SK-N-SH (cell line): Measurements from ENCODE around the gene DHCR24. TPM values are rescaled to one million over a fixed set of nuclear protein-coding genes. Genes with fewer than 3 reads are reported as not detected.

Experiments used
- CTCF ChIA-PET: fragments of 300-600, 350-600 bp; formaldehyde crosslinking; extraction: SDS; loops from one replicate; lab custom pipeline; 2021; lab: Yijun Ruan, JAX
- POLR2A ChIA-PET: fragments of 350-600 bp; sonication (Branson Sonifier 250); formaldehyde crosslinking; extraction: SDS; loops from one replicate; lab custom pipeline; 2020; ENCODE audit warnings: antibody characterized with exemption, inconsistent platforms; lab: Yijun Ruan, JAX
- DNase-seq: peaks from one replicate; pipeline ENCODE4 v3.0.0; 2012
- H2AFZ ChIP-seq: fragments of 200-600 bp; sonication (generic); 2 replicates; pipeline ENCODE4 v1.8.1; 2016; ENCODE audit warnings: antibody characterized with exemption, mild to moderate bottlenecking, low read depth
- H3F3A ChIP-seq: fragments of 200-600 bp; sonication (generic); replicated peaks from 2 replicates; pipeline ENCODE3; 2016; ENCODE audit warnings: antibody characterized with exemption, mild to moderate bottlenecking; ENCODE audit not compliant: insufficient read depth
- H3K27ac ChIP-seq, 2 experiments: fragments of 200-500 bp in 1 of 2; fragments of 200-600 bp in 1 of 2; sonication (Bioruptor generic) in 1 of 2; sonication (generic), shearing (Covaris generic) in 1 of 2; 2 replicates each; pipeline versions ENCODE4 v1.5.1 to v1.6.1; 2014 to 2016; ENCODE audit warnings: low read depth in 2 of 2, inconsistent platforms in 1 of 2, low read length in 1 of 2, mild to moderate bottlenecking in 1 of 2, mixed read lengths in 1 of 2
- H3K27me3 ChIP-seq: fragments of 200-600 bp; sonication (generic), shearing (Covaris generic); 2 replicates; pipeline ENCODE4 v1.6.1; 2016; ENCODE audit warnings: mixed run types; ENCODE audit not compliant: insufficient read depth
- H3K36me3 ChIP-seq, 2 experiments: fragments of 200-500 bp in 1 of 2; fragments of 200-600 bp in 1 of 2; sonication (Bioruptor generic) in 1 of 2; sonication (generic) in 1 of 2; replicated peaks in 1 of 2; 2 replicates each; pipeline versions ENCODE3 to v1.5.1; 2014 to 2016; ENCODE audit warnings: low read length in 1 of 2, mild to moderate bottlenecking in 1 of 2; ENCODE audit not compliant: insufficient read depth in 2 of 2, control insufficient read depth in 1 of 2
- H3K4me1 ChIP-seq, 2 experiments: fragments of 200-500 bp in 1 of 2; fragments of 200-600 bp in 1 of 2; sonication (Bioruptor generic) in 1 of 2; sonication (generic), shearing (Covaris generic) in 1 of 2; 2 replicates each; pipeline versions ENCODE4 v1.5.1 to v1.6.1; 2014 to 2016; ENCODE audit warnings: low read depth in 1 of 2, low read length in 1 of 2, mixed run types in 1 of 2; ENCODE audit not compliant: insufficient read depth in 2 of 2, control insufficient read depth in 1 of 2
- H3K4me2 ChIP-seq: fragments of 200-600 bp; sonication (generic), shearing (Covaris generic); 2 replicates; pipeline ENCODE4 v1.6.1; 2017; ENCODE audit warnings: mixed run types
- H3K4me3 ChIP-seq, 2 experiments: fragments of 200-500 bp in 1 of 2; fragments of 200-600 bp in 1 of 2; sonication (Bioruptor generic) in 1 of 2; sonication (generic), shearing (Covaris generic) in 1 of 2; 2 replicates each; pipeline versions ENCODE4 v1.5.1 to v1.8.1; 2014 to 2016; ENCODE audit warnings: low read depth in 2 of 2, inconsistent platforms in 1 of 2, low read length in 1 of 2, mild to moderate bottlenecking in 1 of 2, mixed read lengths in 1 of 2, moderate library complexity in 1 of 2
- H3K79me2 ChIP-seq: fragments of 200-600 bp; sonication (generic); 2 replicates; pipeline ENCODE4 v1.8.1; 2017; ENCODE audit warnings: mild to moderate bottlenecking; ENCODE audit not compliant: insufficient read depth
- H3K9ac ChIP-seq: fragments of 200-600 bp; sonication (generic); 2 replicates; pipeline ENCODE4 v1.6.1; 2017; ENCODE audit warnings: mixed run types
- H3K9me2 ChIP-seq: fragments of 200-600 bp; sonication (generic); 2 replicates; pipeline ENCODE4 v1.6.1; 2017; ENCODE audit warnings: mixed run types
- H3K9me3 ChIP-seq: fragments of 200-600 bp; sonication (generic); 2 replicates; pipeline ENCODE4 v1.6.1; 2017; ENCODE audit warnings: mixed run types, mild to moderate bottlenecking, moderate library complexity
- H4K20me1 ChIP-seq: fragments of 200-600 bp; sonication (generic); 2 replicates; pipeline ENCODE4 v1.6.1; 2017; ENCODE audit warnings: mild to moderate bottlenecking, mixed run types; ENCODE audit not compliant: insufficient read depth
- CHD2 ChIP-seq: fragments of 150-350 bp; IDR thresholded peaks from 2 replicates; pipeline ENCODE4 v1.6.1; 2018; ENCODE audit warnings: low read length; ENCODE audit not compliant: partially characterized antibody
- ELF1 ChIP-seq: IDR thresholded peaks from 2 replicates; pipeline ENCODE4 v1.4.0; 2012
- FOSL2 ChIP-seq: IDR thresholded peaks from 2 replicates; pipeline ENCODE4 v1.4.0; 2012; ENCODE audit warnings: low read depth, mild to moderate bottlenecking, moderate library complexity, borderline replicate concordance
- FOXJ3 ChIP-seq: sonication (generic); formaldehyde crosslinking; IDR thresholded peaks from 2 replicates; pipeline ENCODE4 v1.5.1; 2020; ENCODE audit warnings: mild to moderate bottlenecking, missing genetic modification reagents
- FOXM1 ChIP-seq: IDR thresholded peaks from 2 replicates; pipeline ENCODE4 v1.4.0; 2012; ENCODE audit warnings: low read depth, mild to moderate bottlenecking
- GATA2 ChIP-seq: sonication (generic); formaldehyde crosslinking; IDR thresholded peaks from 2 replicates; pipeline ENCODE4 v1.5.0; 2020; ENCODE audit warnings: mild to moderate bottlenecking, missing genetic modification reagents
- JUND ChIP-seq: IDR thresholded peaks from 2 replicates; pipeline ENCODE4 v1.4.0; 2012
- MXI1 ChIP-seq: IDR thresholded peaks from 2 replicates; pipeline ENCODE4 v1.6.1; 2012; ENCODE audit warnings: mild to moderate bottlenecking, low read depth, low read length, improper control_type of control experiment
- NRF1 ChIP-seq: IDR thresholded peaks from 2 replicates; pipeline ENCODE4 v1.6.1; 2012; ENCODE audit warnings: low read depth, mild to moderate bottlenecking, low read length
- POLR2AphosphoS5 ChIP-seq: IDR thresholded peaks from 2 replicates; pipeline ENCODE4 v1.6.1; 2012; ENCODE audit warnings: low read depth, low read length
- RCOR1 ChIP-seq: fragments of 150-350 bp; IDR thresholded peaks from 2 replicates; pipeline ENCODE4 v1.6.1; 2017; ENCODE audit warnings: antibody characterized with exemption, low read length
- REST ChIP-seq: IDR thresholded peaks from 2 replicates; pipeline ENCODE4 v1.6.1; 2012; ENCODE audit warnings: mild to moderate bottlenecking, low read depth, low read length, moderate library complexity
- SIN3A ChIP-seq: IDR thresholded peaks from 2 replicates; pipeline ENCODE4 v1.6.1; 2012; ENCODE audit warnings: low read depth, mild to moderate bottlenecking, low read length, moderate library complexity, borderline replicate concordance
- SMC3 ChIP-seq: IDR thresholded peaks from 2 replicates; pipeline ENCODE4 v1.6.1; 2012; ENCODE audit warnings: low read depth, low read length, improper control_type of control experiment
- TCF12 ChIP-seq: IDR thresholded peaks from 2 replicates; pipeline ENCODE4 v1.4.0; 2012
- WGBS: methylation state at CpG from one replicate; pipeline ENCODE4 v1.1.6; 2017; ENCODE audit warnings: low lambda C conversion rate; 5-methylcytosine and 5-hydroxymethylcytosine counted together
- polyA plus RNA-seq, 3 experiments: library from polyadenylated mRNA; depleted of rRNA; stranded (reverse); fragments of >200 nt; gene quantifications; 2 replicates each; pipeline ENCODE4 v1.2.3, GENCODE V29; 2012
- TF ChIP-seq, protein P1 (sequence below): IDR thresholded peaks from 2 replicates; pipeline ENCODE4 v1.4.0; 2012; ENCODE audit warnings: low read depth, borderline replicate concordance
- TF ChIP-seq, protein P2 (sequence below): IDR thresholded peaks from 2 replicates; pipeline ENCODE4 v1.4.0; 2012; ENCODE audit warnings: low read depth, borderline replicate concordance
- TF ChIP-seq, protein P3 (sequence below): IDR thresholded peaks from 2 replicates; pipeline ENCODE4; 2012

DHCR24 gene
- polyA plus RNA-seq, 1 of the 3 experiments (the other 2 are of a cell fraction) = 4.3 TPM

- no peak for DNase-seq
- Histone ChIP-seq H3K9me3 (no peaks in the 10 kb centered on the region), H3K27me3 (no peaks in the 10 kb centered on the region), H3F3A (no peaks in the 10 kb centered on the region), H3K9ac (no peak overlapping the region), H3K27ac (no peak overlapping the region), H4K20me1 (no peaks in the 10 kb centered on the region), H2AFZ (no peak overlapping the region), H3K4me1 (no peaks in the 10 kb centered on the region), H3K4me3 (no peak overlapping the region), H3K4me2 (no peak overlapping the region), H3K79me2 (no peaks in the 10 kb centered on the region), H3K9me2 (no peaks in the 10 kb centered on the region), H3K36me3 (peaks cover 0 to 4% of the 10 kb centered on the region in 2 experiments)
- TF ChIP-seq, protein P1, sequence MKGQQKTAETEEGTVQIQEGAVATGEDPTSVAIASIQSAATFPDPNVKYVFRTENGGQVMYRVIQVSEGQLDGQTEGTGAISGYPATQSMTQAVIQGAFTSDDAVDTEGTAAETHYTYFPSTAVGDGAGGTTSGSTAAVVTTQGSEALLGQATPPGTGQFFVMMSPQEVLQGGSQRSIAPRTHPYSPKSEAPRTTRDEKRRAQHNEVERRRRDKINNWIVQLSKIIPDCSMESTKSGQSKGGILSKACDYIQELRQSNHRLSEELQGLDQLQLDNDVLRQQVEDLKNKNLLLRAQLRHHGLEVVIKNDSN = no peak
- TF ChIP-seq CHD2 (no peak), ELF1 (no peak), REST (no peak), FOSL2 (no peak), POLR2AphosphoS5 (no peak), NRF1 (no peak), GATA2 (CRISPR knock-in tag) (no peak), FOXM1 (no peak), SMC3 (no peak), FOXJ3 (no peak), SIN3A (no peak), JUND (no peak), MXI1 (no peak), TCF12 (no peak), RCOR1 (no peak)
- TF ChIP-seq, protein P2, sequence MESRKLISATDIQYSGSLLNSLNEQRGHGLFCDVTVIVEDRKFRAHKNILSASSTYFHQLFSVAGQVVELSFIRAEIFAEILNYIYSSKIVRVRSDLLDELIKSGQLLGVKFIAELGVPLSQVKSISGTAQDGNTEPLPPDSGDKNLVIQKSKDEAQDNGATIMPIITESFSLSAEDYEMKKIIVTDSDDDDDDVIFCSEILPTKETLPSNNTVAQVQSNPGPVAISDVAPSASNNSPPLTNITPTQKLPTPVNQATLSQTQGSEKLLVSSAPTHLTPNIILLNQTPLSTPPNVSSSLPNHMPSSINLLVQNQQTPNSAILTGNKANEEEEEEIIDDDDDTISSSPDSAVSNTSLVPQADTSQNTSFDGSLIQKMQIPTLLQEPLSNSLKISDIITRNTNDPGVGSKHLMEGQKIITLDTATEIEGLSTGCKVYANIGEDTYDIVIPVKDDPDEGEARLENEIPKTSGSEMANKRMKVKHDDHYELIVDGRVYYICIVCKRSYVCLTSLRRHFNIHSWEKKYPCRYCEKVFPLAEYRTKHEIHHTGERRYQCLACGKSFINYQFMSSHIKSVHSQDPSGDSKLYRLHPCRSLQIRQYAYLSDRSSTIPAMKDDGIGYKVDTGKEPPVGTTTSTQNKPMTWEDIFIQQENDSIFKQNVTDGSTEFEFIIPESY = no peak
- TF ChIP-seq, protein P3, sequence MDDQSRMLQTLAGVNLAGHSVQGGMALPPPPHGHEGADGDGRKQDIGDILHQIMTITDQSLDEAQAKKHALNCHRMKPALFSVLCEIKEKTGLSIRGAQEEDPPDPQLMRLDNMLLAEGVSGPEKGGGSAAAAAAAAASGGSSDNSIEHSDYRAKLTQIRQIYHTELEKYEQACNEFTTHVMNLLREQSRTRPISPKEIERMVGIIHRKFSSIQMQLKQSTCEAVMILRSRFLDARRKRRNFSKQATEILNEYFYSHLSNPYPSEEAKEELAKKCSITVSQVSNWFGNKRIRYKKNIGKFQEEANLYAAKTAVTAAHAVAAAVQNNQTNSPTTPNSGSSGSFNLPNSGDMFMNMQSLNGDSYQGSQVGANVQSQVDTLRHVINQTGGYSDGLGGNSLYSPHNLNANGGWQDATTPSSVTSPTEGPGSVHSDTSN = no peak
- ChIA-PET CTCF (no interaction called here), POLR2A (no interaction called here)
- 90% methylated on average over 2 of the region's 4 CpGs for WGBS
Observed at GRCh38 chr1:54866801-54867716, 19.9 kb downstream of the DHCR24 start.
